GM18858 (cell line): ENCODE measurements around the gene ECE1.
"Not testable (repeated sequence)": the region's sequence is repeated elsewhere in the genome, so short reads cannot be mapped to it uniquely, and the experiment has no call there.

ENCODE experiments used
- ATAC-seq: cut with Tn5 transposase; IDR thresholded peaks from one replicate; pipeline ENCODE4 v1.9.1; 2021; ENCODE audit not compliant: unreplicated experiment

The ECE1 gene

GRCh38 chr1:21188235-21188634 lies 102.0 kb downstream of the ECE1 start:
- no peak for ATAC-seq

- no peak for ATAC-seq
Observed at GRCh38 chr1:21185221-21185731, 105.0 kb downstream of the ECE1 start.

DNA sequence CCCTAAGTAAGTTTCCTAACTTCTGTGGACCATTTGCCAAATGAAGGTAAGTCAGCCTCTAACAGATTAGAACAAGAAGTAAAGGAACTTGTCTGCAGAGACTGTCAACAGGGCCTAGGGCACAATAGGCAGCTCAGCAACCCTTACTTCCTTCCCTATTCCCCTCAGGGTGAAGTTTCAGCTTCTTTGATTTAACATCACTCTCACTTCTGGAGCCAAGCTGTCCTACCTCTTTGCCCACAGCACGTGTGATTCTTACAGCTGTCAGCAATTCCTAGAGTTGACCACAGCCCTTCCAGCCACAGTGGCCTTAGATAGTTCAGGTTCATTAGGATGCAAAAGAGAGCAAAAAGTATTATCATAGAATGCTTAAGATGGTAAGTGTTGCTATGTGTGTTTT lies 106.0 kb downstream of the ECE1 start:
- ATAC-seq: no peak

- ATAC-seq: no peak
Observed at GRCh38 chr1:21182181-21182731, 108.0 kb downstream of the ECE1 start.

- ATAC-seq: not testable (repeated sequence)
Observed at GRCh38 chr1:21178271-21178670, 112.0 kb downstream of the ECE1 start.

DNA sequence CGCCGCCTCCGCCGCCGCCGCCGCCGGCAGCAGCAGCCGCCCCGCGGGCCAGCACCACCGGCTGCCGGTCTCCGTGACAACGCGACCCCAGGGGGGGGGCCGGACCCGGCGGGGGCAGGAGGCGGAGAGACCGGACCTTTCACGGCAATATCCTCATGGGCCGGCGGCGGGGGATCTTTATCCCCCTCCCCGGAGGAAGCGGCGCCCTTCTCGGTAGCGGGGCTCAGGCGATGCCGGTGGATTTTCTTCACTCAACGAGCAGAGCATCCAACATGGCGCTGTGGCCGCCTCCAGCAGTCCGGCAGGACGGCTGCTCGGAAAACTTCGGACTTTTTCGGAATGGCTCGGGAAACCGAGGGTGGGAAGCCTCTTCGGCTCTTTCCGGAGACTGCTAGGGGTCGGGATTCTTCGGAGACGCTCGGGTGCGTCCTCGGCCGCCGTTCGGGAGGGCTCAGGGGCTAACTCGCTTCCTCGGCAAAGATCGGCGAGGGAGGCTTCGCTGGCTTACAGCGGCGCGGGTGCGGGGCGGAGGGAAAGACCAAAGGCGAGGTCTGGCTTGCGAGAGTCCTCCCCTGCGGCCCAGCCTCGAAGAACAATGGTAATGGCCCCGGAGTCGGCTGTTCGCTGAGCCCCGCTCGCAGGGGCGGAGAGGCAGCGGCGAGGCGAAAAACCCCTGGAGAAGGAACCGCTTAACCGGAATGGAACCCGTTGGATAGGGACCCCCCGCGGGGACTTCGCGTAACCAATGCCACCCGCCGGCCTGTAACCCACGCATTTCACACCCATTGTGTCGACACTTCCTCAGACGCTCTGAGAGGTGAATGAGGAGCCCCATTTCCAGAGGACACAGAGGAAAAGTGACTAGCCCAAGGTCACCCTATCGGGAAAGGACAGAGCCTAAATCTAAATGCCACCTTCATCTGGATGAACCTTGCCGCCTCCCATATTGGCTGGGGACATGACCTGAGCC lies 113.4 kb downstream of the ECE1 start, which contains the start of gene EIF4G3:
Gene EIF4G3, minus strand, starts transcription at position 312 of the 970 bp plus-strand sequence. CDS start 174,155 bp downstream, outside the sequence.
- ATAC-seq: peak; percentile 81

- ATAC-seq: no peak
Observed at GRCh38 chr1:21175670-21176581, 114.3 kb downstream of the ECE1 start.

GRCh38 chr1:21175324-21175669 lies 115.0 kb downstream of the ECE1 start:
- ATAC-seq: no peak

- no peak for ATAC-seq
Observed at GRCh38 chr1:21174654-21175323, 115.5 kb downstream of the ECE1 start.

DNA sequence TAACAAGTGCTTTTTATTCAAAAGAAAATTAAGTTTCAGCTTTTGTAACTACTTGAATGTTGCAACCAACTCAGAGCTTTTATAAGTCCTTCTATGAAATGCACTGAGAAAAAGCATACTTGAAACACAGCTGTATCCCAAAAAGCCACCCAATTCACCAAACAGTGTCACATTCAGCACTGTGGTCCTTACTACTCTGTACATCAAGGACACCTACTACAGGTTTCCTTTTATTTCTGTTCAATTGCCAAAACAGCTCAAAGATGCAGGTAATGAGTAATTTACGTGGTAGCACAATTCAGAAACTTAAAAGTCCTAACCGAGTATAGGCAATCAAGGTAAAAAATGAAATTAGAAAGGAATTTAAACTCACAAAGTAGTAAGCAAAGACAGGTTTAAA lies 116.0 kb downstream of the ECE1 start:
- no peak for ATAC-seq

DNA sequence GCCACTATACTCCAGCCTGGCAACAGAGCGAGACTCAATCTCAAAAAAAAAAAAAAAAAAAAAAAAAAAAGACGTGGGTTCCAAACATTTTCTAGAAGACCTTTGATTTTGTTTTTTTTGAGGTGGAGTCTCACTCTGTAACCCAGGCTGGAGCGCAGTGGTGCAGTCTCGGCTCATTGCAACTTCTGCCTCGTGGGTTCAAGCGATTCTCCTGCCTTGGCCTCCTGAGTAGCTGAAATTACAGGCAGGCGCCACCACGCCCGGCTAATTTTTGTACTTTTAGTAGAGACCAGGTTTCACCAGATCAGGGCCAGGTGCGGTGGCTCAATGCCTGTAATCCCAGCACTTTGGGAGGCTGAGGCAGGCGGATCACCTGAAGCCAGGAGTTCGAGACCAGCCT lies 117.2 kb downstream of the ECE1 start:
- not testable (repeated sequence) for ATAC-seq

GRCh38 chr1:21170837-21171236 lies 119.4 kb downstream of the ECE1 start:
- not testable (repeated sequence) for ATAC-seq

- no peak for ATAC-seq
Observed at GRCh38 chr1:21168444-21168843, 121.8 kb downstream of the ECE1 start.
